K562 (cell line): ENCODE results near the gene MEIS2. TPM values are rescaled to one million over a fixed set of nuclear protein-coding genes. Genes with fewer than 3 reads are reported as not detected.
A peak's percentile ranks its signal among the peaks of the same experiment; 100 is the strongest.

Source experiments
- ATAC-seq: fragments of 200-7000 bp; cut with Tn5 transposase; 3 replicates; pipeline ENCODE4 v1.9.1; 2020; ENCODE audit warnings: moderate library complexity
- Bru-seq: library from RNA; stranded (reverse); fragments of 400-500 nt; gene quantifications from one replicate; lab custom pipeline; 2021; lab: Mats Ljungman, UMichigan
- BruChase-seq, 2 experiments: library from RNA; stranded (reverse); fragments of 400-500 nt; gene quantifications; one replicate each; lab custom pipeline; 2021; lab: Mats Ljungman, UMichigan
- BruUV-seq: library from RNA; stranded (reverse); fragments of 400-500 nt; replicated peaks from 2 replicates; lab custom pipeline; 2021; lab: Mats Ljungman, UMichigan
- CTCF ChIA-PET: fragments of 300-600 bp; formaldehyde crosslinking; extraction: SDS; loops from one replicate; lab custom pipeline; 2021; ENCODE audit warnings: low intra/inter-chr PET ratio; lab: Yijun Ruan, JAX
- POLR2A ChIA-PET: fragments of 300-600, 350-650 bp; sonication (Branson Sonifier 250); formaldehyde crosslinking; extraction: SDS; loops from one replicate; lab custom pipeline; 2021; ENCODE audit warnings: antibody characterized with exemption, inconsistent platforms; lab: Yijun Ruan, JAX
- DNase-seq, 4 experiments: peaks; one replicate each; pipeline versions ENCODE4 v3.0.0 to v3.0.0-alpha.2; 2011 to 2018; ENCODE audit warnings: low spot score in 3 of 4, mixed read lengths in 3 of 4; ENCODE audit errors: extremely low read depth in 1 of 4
- FAIRE-seq: peaks from 2 replicates; lab custom pipeline; 2011; peaks lifted over from hg19 to GRCh38; lab: Jason Lieb, UNC
- H2AFZ ChIP-seq: 2 replicates; pipeline ENCODE4 v1.6.0; 2011; ENCODE audit warnings: low read depth, low read length, control low read depth, inconsistent platforms
- H3K27ac ChIP-seq: fragments of 200-600 bp; 3 replicates; pipeline ENCODE4 v1.8.0; 2011; ENCODE audit warnings: low read depth, mild to moderate bottlenecking, control low read depth, inconsistent platforms, low read length, moderate library complexity, mixed read lengths; ENCODE audit errors: extremely low read depth
- H3K27me3 ChIP-seq, 2 experiments: fragments of 300-600 bp in 1 of 2; 2 replicates in 1 of 2; 3 replicates in 1 of 2; pipeline versions ENCODE4 v1.6.0 to v1.8.0; 2011; ENCODE audit warnings: inconsistent platforms in 2 of 2, low read length in 2 of 2, mild to moderate bottlenecking in 1 of 2, mixed read lengths in 1 of 2, moderate library complexity in 1 of 2; ENCODE audit not compliant: control insufficient read depth in 2 of 2, insufficient read depth in 2 of 2
- H3K36me3 ChIP-seq: fragments of 300-600 bp; 3 replicates; pipeline ENCODE4 v1.8.0; 2011; ENCODE audit warnings: mild to moderate bottlenecking, low read length, inconsistent platforms; ENCODE audit not compliant: control insufficient read depth, insufficient read depth
- H3K4me1 ChIP-seq, 2 experiments: fragments of 200-600 bp in 1 of 2; replicated peaks in 1 of 2; 2 replicates in 1 of 2; 3 replicates in 1 of 2; pipeline versions ENCODE4 v1.5.1 to v1.8.0; 2011; ENCODE audit warnings: inconsistent platforms in 2 of 2, low read length in 2 of 2, mild to moderate bottlenecking in 1 of 2, mixed read lengths in 1 of 2, moderate library complexity in 1 of 2; ENCODE audit not compliant: control insufficient read depth in 2 of 2, insufficient read depth in 2 of 2
- H3K4me2 ChIP-seq: 2 replicates; pipeline ENCODE4 v1.6.1; 2011; ENCODE audit warnings: low read length, control low read depth, inconsistent platforms, mixed read lengths; ENCODE audit not compliant: insufficient read depth
- H3K4me3 ChIP-seq: fragments of 200-600 bp; sonication (generic), shearing (Covaris generic); 2 replicates; pipeline ENCODE4 v1.5.1; 2016; ENCODE audit warnings: control low read depth, inconsistent platforms
- H3K79me2 ChIP-seq: fragments of 200-600 bp; 3 replicates; pipeline ENCODE4 v1.8.0; 2011; ENCODE audit warnings: low read length, inconsistent platforms; ENCODE audit not compliant: control insufficient read depth, insufficient read depth
- H3K9ac ChIP-seq, 2 experiments: 2 replicates each; pipeline versions ENCODE4 v1.6.0 to v1.6.1; 2011; ENCODE audit warnings: low read depth in 2 of 2, low read length in 2 of 2, control low read depth in 1 of 2, inconsistent platforms in 1 of 2, mild to moderate bottlenecking in 1 of 2, mixed read lengths in 1 of 2; ENCODE audit not compliant: insufficient read depth in 1 of 2
- H3K9me1 ChIP-seq: one replicate; pipeline ENCODE4 v1.6.0; 2011; ENCODE audit warnings: inconsistent platforms, mild to moderate bottlenecking, low read length, moderate library complexity; ENCODE audit not compliant: control insufficient read depth, insufficient read depth
- H3K9me3 ChIP-seq: replicated peaks from 2 replicates; pipeline ENCODE4 v1.5.1; 2011; ENCODE audit warnings: low read depth, low read length, inconsistent platforms; ENCODE audit not compliant: control insufficient read depth, insufficient read depth
- H4K20me1 ChIP-seq: replicated peaks from 2 replicates; pipeline ENCODE4 v1.6.1; 2011; ENCODE audit warnings: low read length, inconsistent platforms, mixed read lengths; ENCODE audit not compliant: control insufficient read depth, insufficient read depth
- BCOR ChIP-seq: fragments of 450-650 bp; IDR thresholded peaks from 2 replicates; pipeline ENCODE4 v1.6.1; 2016
- KDM2B ChIP-seq: fragments of 250-450 bp; sonication (Bioruptor Pico); IDR thresholded peaks from 2 replicates; pipeline ENCODE4 v1.8.0; 2021; ENCODE audit warnings: mild to moderate bottlenecking, moderate library complexity
- RB1 ChIP-seq: fragments of 450-650 bp; IDR thresholded peaks from 2 replicates; pipeline ENCODE4 v1.6.1; 2017; ENCODE audit warnings: low read depth, mild to moderate bottlenecking
- YY1 ChIP-seq, 3 experiments: IDR thresholded peaks; 2 replicates each; pipeline ENCODE4 v1.6.1; 2011; ENCODE audit warnings: low read length in 2 of 3, mild to moderate bottlenecking in 2 of 3, moderate library complexity in 2 of 3, borderline replicate concordance in 1 of 3, control low read depth in 1 of 3, low read depth in 1 of 3; ENCODE audit not compliant: insufficient read depth in 3 of 3, insufficient replicate concordance in 2 of 3, control insufficient read depth in 1 of 3, insufficient read length in 1 of 3; ENCODE audit errors: extremely low read depth in 1 of 3
- ZNF24 ChIP-seq: fragments of 450-650 bp; IDR thresholded peaks from 2 replicates; pipeline ENCODE4 v1.6.1; 2016
- ZNF707 ChIP-seq: fragments of 250-450 bp; sonication (Bioruptor Pico); conservative IDR thresholded peaks from 2 replicates; pipeline ENCODE4 v1.8.0; 2022; ENCODE audit warnings: inconsistent platforms, mild to moderate bottlenecking, moderate library complexity
- ZNF75A ChIP-seq: fragments of 450-650 bp; formaldehyde crosslinking; IDR thresholded peaks from 2 replicates; pipeline ENCODE4 v1.4.0; 2020; ENCODE audit warnings: mild to moderate bottlenecking
- ZNF77 ChIP-seq: fragments of 250-450 bp; sonication (Bioruptor Pico); IDR thresholded peaks from 2 replicates; pipeline ENCODE4 v1.5.0; 2020
- WGBS: fragments of 100-300 bp; shearing (Covaris generic); methylation state at CpG from one replicate; pipeline ENCODE4 v1.1.6; 2016; ENCODE audit warnings: low coverage, mixed read lengths; ENCODE audit not compliant: insufficient coverage; ENCODE audit errors: missing lambda C conversion rate; 5-methylcytosine and 5-hydroxymethylcytosine counted together
- in situ Hi-C: fragments of 300-500 bp; cut with MboI; formaldehyde crosslinking; loops from 4 replicates; pipeline ENCODE4 v1.15.0; 2018; ENCODE audit warnings: inconsistent platforms, mixed read lengths
- intact Hi-C: fragments of 100-400 bp; cut with micrococcal nuclease; formaldehyde crosslinking; loops from 2 replicates; pipeline ENCODE4 v1.14.2; 2022
- long read RNA-seq, 3 experiments: library from polyadenylated mRNA in 2 of 3; library from RNA in 1 of 3; unstranded in 2 of 3; stranded (forward) in 1 of 3; transcript quantifications; one replicate each; pipeline ENCODE4 v2.0.0, GENCODE V29; 2019 to 2022
- polyA minus RNA-seq, 3 experiments: library from RNA; depleted of rRNA, polyadenylated mRNA; stranded (reverse); fragments of >200 nt; gene quantifications; 2 replicates each; pipeline ENCODE4 v1.2.3, GENCODE V29; 2011
- polyA plus RNA-seq, 8 experiments: library from polyadenylated mRNA; depleted of rRNA in 4 of 8; stranded (reverse) in 5 of 8; unstranded in 3 of 8; fragments of >200 nt; fragmentation: Nextera tagmentation in 2 of 8; fragmentation: Illumina TruSeq in 1 of 8; extraction: Ambion mirVana in 2 of 8; extraction: Trizol in 1 of 8; gene quantifications; 2 replicates each; pipeline versions ENCODE4 v1.2.1 to v1.2.3, GENCODE V29; 2011 to 2014; ENCODE audit warnings: inconsistent platforms in 1 of 8, missing spikeins in 1 of 8
- total RNA-seq, 7 experiments: library from RNA; depleted of rRNA in 6 of 7; stranded (reverse); fragments of >200 nt in 6 of 7; fragmentation: Illumina TruSeq in 2 of 7; extraction: Trizol in 2 of 7; gene quantifications; 2 replicates each; pipeline versions ENCODE4 v1.2.1 to v1.2.3, GENCODE V29; 2011 to 2021; ENCODE audit warnings: low replicate concordance in 1 of 7
- TF ChIP-seq, protein P1 (sequence below): sonication (generic); formaldehyde crosslinking; IDR thresholded peaks from 2 replicates; pipeline ENCODE4 v1.8.1; 2023; ENCODE audit warnings: missing genetic modification reagents, mild to moderate bottlenecking, borderline replicate concordance

MEIS2 gene
- total RNA-seq (2011; cell fraction: chromatin; rRNA removed; ENCODE audit: low replicate concordance) = 81.4 and 111 TPM in 2 replicates
- 43.4 and 50.3 TPM in 2 replicates for total RNA-seq (2011; cell fraction: nucleolus; rRNA removed)
- total RNA-seq (2011; cell fraction: nucleoplasm; rRNA removed) = 69.0 and 74.6 TPM in 2 replicates
- total RNA-seq (2014; rRNA removed) (22.3 and 34.4 TPM in 2 replicates), total RNA-seq (2014; rRNA removed; fragmentation: Illumina TruSeq; extraction: Trizol) (24.6 and 31.2 TPM in 2 replicates), total RNA-seq (2015; rRNA removed; fragmentation: Illumina TruSeq; extraction: Trizol) (41.0 and 45.8 TPM in 2 replicates), total RNA-seq (2021) (34.3 and 34.9 TPM in 2 replicates), polyA plus RNA-seq (2011; rRNA removed) (15.3 and 21.1 TPM in 2 replicates), polyA plus RNA-seq (2014; fragmentation: Illumina TruSeq; extraction: Trizol) (51.5 and 64.2 TPM in 2 replicates), polyA plus RNA-seq (2014; fragmentation: Nextera tagmentation; extraction: Ambion mirVana) (1 to 10 TPM; 7.5 to 8.4 TPM), polyA plus RNA-seq (2014; rRNA removed) (21.2 and 26.8 TPM in 2 replicates), polyA minus RNA-seq (2011; rRNA and poly(A)+ RNA removed) (49.8 and 57.7 TPM in 2 replicates), Bru-seq, nascent RNA (percentile 85 among the genes with signal in this experiment), BruChase-seq, experiment 1, labeled RNA remaining after a 2-hour chase (percentile 82 among the genes with signal in this experiment), BruChase-seq, experiment 2, labeled RNA remaining after a 6-hour chase (percentile 79 among the genes with signal in this experiment)
- 19.4 and 28.6 TPM in 2 replicates for polyA plus RNA-seq (2011; cell fraction: cytosol; rRNA removed)
- polyA plus RNA-seq (2011; cell fraction: nucleus; rRNA removed) = 43.0 and 54.5 TPM in 2 replicates
- 29.1 and 37.1 TPM in 2 replicates for polyA plus RNA-seq (2012)
- 8.4 and 8.6 TPM in 2 replicates for polyA minus RNA-seq (2011; cell fraction: cytosol; rRNA and poly(A)+ RNA removed)
- 81.6 and 103 TPM in 2 replicates for polyA minus RNA-seq (2011; cell fraction: nucleus; rRNA and poly(A)+ RNA removed)
- long read RNA-seq, experiment 1, full-length matches to known transcripts = 5 of 61 reads
- long read RNA-seq, experiment 1, partial matches to known transcripts = 32 of 61 reads
- long read RNA-seq, experiment 1, other reads (novel, unspliced or antisense) = 24 of 61 reads
- long read RNA-seq, experiment 2, partial matches to known transcripts = 1 of 17 reads
- long read RNA-seq, experiment 2, other reads (novel, unspliced or antisense) = 16 of 17 reads
- long read RNA-seq, experiment 3, full-length matches to known transcripts = 3 of 7 reads
- long read RNA-seq, experiment 3, partial matches to known transcripts = 2 of 7 reads
- long read RNA-seq, experiment 3, other reads (novel, unspliced or antisense) = 2 of 7 reads

DNA sequence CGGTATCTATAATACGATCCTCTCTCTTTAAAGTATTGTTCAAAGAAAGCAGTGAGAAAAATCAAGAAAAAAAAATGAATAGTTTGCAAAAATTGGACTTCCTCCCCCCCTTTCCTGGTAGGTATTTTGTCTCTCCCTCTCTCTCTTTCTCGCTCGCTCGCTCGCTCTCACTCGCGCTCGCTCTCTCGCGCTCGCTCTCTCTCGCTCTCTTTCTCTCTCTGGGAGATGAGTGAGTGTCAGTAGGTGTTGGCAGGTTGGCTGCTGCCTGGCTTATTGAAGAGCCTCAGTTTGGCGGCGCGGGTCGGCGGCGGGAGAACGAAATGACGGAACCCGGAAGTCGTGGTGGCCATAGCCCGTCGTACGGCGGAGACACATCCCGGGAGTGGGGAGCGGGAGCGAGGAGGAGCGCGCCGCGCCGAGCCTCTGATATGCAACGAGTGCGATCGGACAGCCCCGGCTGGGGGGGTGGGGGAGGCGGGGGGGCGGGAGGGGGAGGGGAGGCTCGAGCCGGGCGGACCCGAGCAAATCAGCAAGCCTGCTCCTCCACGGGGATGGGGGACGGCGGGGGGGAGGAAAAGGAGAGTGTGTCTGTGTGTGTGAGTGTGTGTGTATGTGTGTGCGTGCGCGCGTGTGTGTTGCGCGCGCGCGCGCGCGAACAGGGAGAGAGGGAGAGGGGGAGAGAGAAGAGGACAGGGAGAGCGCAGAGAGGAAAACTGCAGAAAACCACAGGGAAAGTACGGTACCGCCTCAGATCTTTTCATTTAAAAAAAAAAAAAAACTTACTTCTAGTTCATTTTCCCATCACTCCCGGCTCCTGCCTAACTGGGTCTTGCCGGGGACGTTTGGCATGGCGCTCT is at the start of gene MEIS2:
MEIS2 (minus strand) TSS at position 441 of the 857 bp plus-strand sequence. CDS start 1,083 bp downstream, outside the sequence.
- POLR2A ChIA-PET = interaction anchor here (0.6 to 1.4 kb wide), 6 partner anchors 9 to 134 kb away, joined by 3 to 5 read pairs (median 4); no protein-coding TSS in a partner anchor
- no peaks in the 10 kb centered on the region for H4K20me1 ChIP-seq
- peak within 1 kb of the TSS; percentile 99 for H3K27ac ChIP-seq
- 2% methylated on average over 18 of the region's 67 CpGs for WGBS
- no TSS peak for BruUV-seq
- intact Hi-C loops = loop anchor here (10.0 kb wide), 1 partner anchor 156 kb away; no protein-coding TSS in a partner anchor
- H3K4me1 ChIP-seq = peaks cover 13 to 46% of the 10 kb centered on the region in 2 experiments; a peak in 4 of 5 replicates
- peak; percentile 84 for FAIRE-seq
- peak within 1 kb of the TSS; percentile 89 to 99 for H3K9ac ChIP-seq
- in situ Hi-C loops = loop anchor here (10.0 to 25.0 kb wide), 2 partner anchors 216 to 1563 kb away; partner anchors contain the start of gene DPH6
- H3K79me2 ChIP-seq = peaks cover 56% of the 10 kb centered on the region
- no peaks in the 10 kb centered on the region for H3K9me1 ChIP-seq
- peak within 1 kb of the TSS; percentile 87 for H3K4me3 ChIP-seq
- peak; percentile 69 for ATAC-seq
- CTCF ChIA-PET = interaction anchor here (0.6 kb wide), 2 partner anchors 11 to 1401 kb away, joined by 4 to 5 read pairs; no protein-coding TSS in a partner anchor
- DNase-seq = peak; percentile 91 to 96 (median 94)
- peak within 1 kb of the TSS; percentile 88 for H3K4me2 ChIP-seq
- peak within 1 kb of the TSS; percentile 93 for H2AFZ ChIP-seq
- H3K9me3 ChIP-seq = no peaks in the 10 kb centered on the region
- no peaks in the 10 kb centered on the region for H3K27me3 ChIP-seq
- peaks cover 18% of the 10 kb centered on the region; the same call in 2 of the 3 replicates for H3K36me3 ChIP-seq
- TF ChIP-seq YY1 (IDR thresholded peaks at IDR 0.05; ENCODE audit: borderline replicate concordance in 1 of 3, control insufficient read depth in 1 of 3, extremely low read depth in 1 of 3, insufficient read depth in 3 of 3, insufficient read length in 1 of 3, insufficient replicate concordance in 2 of 3, low read depth in 1 of 3, low read length in 2 of 3) = peak in 2 of 3 experiments; percentile 65 to 82
- TF ChIP-seq ZNF77 (CRISPR knock-in tag) = no peak
- TF ChIP-seq BCOR = no peak
- no peak for TF ChIP-seq ZNF75A (CRISPR knock-in tag)
- TF ChIP-seq KDM2B = 0 out of 2 replicates have a peak, but pooled peaks have one; percentile 76
- peak; percentile 54 for TF ChIP-seq ZNF24
- TF ChIP-seq, protein P1, sequence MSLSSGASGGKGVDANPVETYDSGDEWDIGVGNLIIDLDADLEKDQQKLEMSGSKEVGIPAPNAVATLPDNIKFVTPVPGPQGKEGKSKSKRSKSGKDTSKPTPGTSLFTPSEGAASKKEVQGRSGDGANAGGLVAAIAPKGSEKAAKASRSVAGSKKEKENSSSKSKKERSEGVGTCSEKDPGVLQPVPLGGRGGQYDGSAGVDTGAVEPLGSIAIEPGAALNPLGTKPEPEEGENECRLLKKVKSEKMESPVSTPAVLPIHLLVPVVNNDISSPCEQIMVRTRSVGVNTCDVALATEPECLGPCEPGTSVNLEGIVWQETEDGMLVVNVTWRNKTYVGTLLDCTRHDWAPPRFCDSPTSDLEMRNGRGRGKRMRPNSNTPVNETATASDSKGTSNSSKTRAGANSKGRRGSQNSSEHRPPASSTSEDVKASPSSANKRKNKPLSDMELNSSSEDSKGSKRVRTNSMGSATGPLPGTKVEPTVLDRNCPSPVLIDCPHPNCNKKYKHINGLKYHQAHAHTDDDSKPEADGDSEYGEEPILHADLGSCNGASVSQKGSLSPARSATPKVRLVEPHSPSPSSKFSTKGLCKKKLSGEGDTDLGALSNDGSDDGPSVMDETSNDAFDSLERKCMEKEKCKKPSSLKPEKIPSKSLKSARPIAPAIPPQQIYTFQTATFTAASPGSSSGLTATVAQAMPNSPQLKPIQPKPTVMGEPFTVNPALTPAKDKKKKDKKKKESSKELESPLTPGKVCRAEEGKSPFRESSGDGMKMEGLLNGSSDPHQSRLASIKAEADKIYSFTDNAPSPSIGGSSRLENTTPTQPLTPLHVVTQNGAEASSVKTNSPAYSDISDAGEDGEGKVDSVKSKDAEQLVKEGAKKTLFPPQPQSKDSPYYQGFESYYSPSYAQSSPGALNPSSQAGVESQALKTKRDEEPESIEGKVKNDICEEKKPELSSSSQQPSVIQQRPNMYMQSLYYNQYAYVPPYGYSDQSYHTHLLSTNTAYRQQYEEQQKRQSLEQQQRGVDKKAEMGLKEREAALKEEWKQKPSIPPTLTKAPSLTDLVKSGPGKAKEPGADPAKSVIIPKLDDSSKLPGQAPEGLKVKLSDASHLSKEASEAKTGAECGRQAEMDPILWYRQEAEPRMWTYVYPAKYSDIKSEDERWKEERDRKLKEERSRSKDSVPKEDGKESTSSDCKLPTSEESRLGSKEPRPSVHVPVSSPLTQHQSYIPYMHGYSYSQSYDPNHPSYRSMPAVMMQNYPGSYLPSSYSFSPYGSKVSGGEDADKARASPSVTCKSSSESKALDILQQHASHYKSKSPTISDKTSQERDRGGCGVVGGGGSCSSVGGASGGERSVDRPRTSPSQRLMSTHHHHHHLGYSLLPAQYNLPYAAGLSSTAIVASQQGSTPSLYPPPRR (CRISPR knock-in tag) = no peak
- TF ChIP-seq RB1 = peak; percentile 75; the same call in 1 of the 2 replicates
- TF ChIP-seq ZNF707 (CRISPR knock-in tag) = no peak
